Gastrocnemius medialis (tissue), 4 donors: ENCODE results near the gene LCA5. TPM values are rescaled to one million over a fixed set of nuclear protein-coding genes. Genes with fewer than 3 reads are reported as not detected.

Experiments used
- ATAC-seq, 2 donors: fragments of 150-250 bp; one replicate each; pipeline ENCODE4 v1.9.1; 2016
- DNase-seq, 2 donors: peaks; one replicate each; pipeline ENCODE4 v3.0.0-alpha.2; 2019
- H3K27ac ChIP-seq, 4 donors: fragments of 200-600 bp; sonication (generic); 1 replicate in 1 of 4; 2 replicates in 3 of 4; pipeline ENCODE4 v1.5.1; 2016 to 2018; ENCODE audit warnings: mild to moderate bottlenecking in 2 of 4, moderate library complexity in 1 of 4
- H3K27me3 ChIP-seq, 3 donors: fragments of 200-600 bp; sonication (generic) in 2 of 3; 1 replicate in 1 of 3; 2 replicates in 2 of 3; pipeline versions ENCODE4 v1.5.1 to v1.6.0; 2016 to 2019; ENCODE audit warnings: mild to moderate bottlenecking in 1 of 3, moderate library complexity in 1 of 3
- H3K36me3 ChIP-seq, 2 donors: fragments of 200-600 bp; sonication (generic) in 1 of 2; one replicate each; pipeline ENCODE4 v1.5.1; 2017 to 2018
- H3K4me1 ChIP-seq, 2 donors: fragments of 200-600 bp; sonication (generic) in 1 of 2; one replicate each; pipeline ENCODE4 v1.5.1; 2016 to 2017; ENCODE audit warnings: mild to moderate bottlenecking in 2 of 2
- H3K4me3 ChIP-seq, 4 donors: fragments of 200-600 bp; sonication (generic) in 3 of 4; 1 replicate in 1 of 4; 2 replicates in 3 of 4; pipeline ENCODE4 v1.5.1; 2016 to 2019; ENCODE audit warnings: mild to moderate bottlenecking in 2 of 4
- H3K9me3 ChIP-seq, 3 donors: fragments of 200-600 bp; sonication (generic) in 2 of 3; 1 replicate in 1 of 3; 2 replicates in 2 of 3; pipeline ENCODE4 v1.5.1; 2016 to 2019
- POLR2A ChIP-seq, 2 donors: fragments of 450-650 bp; IDR thresholded peaks; one replicate each; pipeline ENCODE4 v1.6.1; 2017; ENCODE audit warnings: antibody characterized with exemption in 2 of 2, mild to moderate bottlenecking in 2 of 2, moderate library complexity in 2 of 2
- in situ Hi-C, 4 donors: fragments of 200-750 bp; cut with MboI; loops; one replicate each; pipeline versions ENCODE4 v1.15.0 to v1.8.0; 2017; ENCODE audit warnings: low sequenced_read_pairs in 4 of 4
- intact Hi-C: fragments of 100-400 bp; cut with DNase I; formaldehyde crosslinking; loops from one replicate; pipeline ENCODE4 v1.15.1; 2023; ENCODE audit warnings: low total_unique reads
- total RNA-seq, 4 donors: library from RNA; depleted of rRNA; stranded (reverse); fragments of >200 nt; gene quantifications; one replicate each; pipeline versions ENCODE4 v1.1.0 to v1.2.3, GENCODE V29; 2016
- TF ChIP-seq, protein P1 (sequence below), 5 experiments: fragments of 450-650 bp in 3 of 5; fragments of 200-600 bp in 2 of 5; sonication (generic) in 2 of 5; IDR thresholded peaks in 4 of 5; conservative IDR thresholded peaks in 1 of 5; 1 replicate in 4 of 5; 2 replicates in 1 of 5; pipeline ENCODE4 v1.5.1; 2016 to 2019; ENCODE audit warnings: antibody characterized with exemption in 5 of 5, mild to moderate bottlenecking in 3 of 5, moderate library complexity in 3 of 5

LCA5 gene
- total RNA-seq, 4 donors from 2014 or later: 0.92 to 3.0 (median 1.2) TPM

DNA sequence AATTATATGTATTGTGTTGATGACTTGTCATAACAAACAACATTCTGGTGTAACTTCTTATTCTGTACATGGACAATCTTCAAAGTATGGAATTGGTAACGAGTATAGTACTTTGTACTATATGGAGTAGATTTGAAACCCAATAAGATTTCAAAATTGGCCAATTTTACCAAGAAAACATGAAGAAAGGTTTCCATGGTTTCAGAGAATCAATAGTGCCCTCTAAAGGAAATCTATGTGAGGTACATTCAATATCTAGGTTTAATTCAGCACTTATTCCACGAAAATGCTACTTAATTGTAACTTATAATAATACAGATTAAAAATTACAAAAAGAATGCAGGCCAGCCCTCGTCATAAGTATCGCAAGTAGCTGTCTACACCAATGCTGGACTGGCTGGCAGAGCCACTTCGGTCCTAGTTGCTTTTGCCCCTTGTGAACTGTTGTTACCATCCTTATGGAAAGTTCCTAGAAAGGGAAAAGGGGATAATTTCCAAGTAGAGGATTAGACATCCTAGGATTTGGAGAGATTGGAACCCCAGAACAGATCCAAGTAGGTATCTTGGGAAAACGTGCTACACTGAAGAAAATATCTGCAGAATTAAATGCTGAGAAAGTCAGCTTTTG lies 70.9 kb downstream of the LCA5 start:
- intact Hi-C loops (no loop called here), in situ Hi-C loops (no loop called here)
- Histone ChIP-seq H3K27me3 (no peaks in the 10 kb centered on the region), H3K9me3 (no peaks in the 10 kb centered on the region), H3K4me1 (no peaks in the 10 kb centered on the region), H3K4me3 (no peak overlapping the region), H3K27ac (no peak overlapping the region), H3K36me3 (no peaks in the 10 kb centered on the region)
- no peak for DNase-seq
- no peak for ATAC-seq
- TF ChIP-seq, protein P1, sequence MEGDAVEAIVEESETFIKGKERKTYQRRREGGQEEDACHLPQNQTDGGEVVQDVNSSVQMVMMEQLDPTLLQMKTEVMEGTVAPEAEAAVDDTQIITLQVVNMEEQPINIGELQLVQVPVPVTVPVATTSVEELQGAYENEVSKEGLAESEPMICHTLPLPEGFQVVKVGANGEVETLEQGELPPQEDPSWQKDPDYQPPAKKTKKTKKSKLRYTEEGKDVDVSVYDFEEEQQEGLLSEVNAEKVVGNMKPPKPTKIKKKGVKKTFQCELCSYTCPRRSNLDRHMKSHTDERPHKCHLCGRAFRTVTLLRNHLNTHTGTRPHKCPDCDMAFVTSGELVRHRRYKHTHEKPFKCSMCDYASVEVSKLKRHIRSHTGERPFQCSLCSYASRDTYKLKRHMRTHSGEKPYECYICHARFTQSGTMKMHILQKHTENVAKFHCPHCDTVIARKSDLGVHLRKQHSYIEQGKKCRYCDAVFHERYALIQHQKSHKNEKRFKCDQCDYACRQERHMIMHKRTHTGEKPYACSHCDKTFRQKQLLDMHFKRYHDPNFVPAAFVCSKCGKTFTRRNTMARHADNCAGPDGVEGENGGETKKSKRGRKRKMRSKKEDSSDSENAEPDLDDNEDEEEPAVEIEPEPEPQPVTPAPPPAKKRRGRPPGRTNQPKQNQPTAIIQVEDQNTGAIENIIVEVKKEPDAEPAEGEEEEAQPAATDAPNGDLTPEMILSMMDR (IDR thresholded peaks at IDR 0.05 in 4 of 5, conservative IDR thresholded peaks at IDR 0.05 in 1 of 5): peak in 1 of 5 experiments; percentile 17
- no peak for TF ChIP-seq POLR2A (IDR thresholded peaks at IDR 0.05)

DNA sequence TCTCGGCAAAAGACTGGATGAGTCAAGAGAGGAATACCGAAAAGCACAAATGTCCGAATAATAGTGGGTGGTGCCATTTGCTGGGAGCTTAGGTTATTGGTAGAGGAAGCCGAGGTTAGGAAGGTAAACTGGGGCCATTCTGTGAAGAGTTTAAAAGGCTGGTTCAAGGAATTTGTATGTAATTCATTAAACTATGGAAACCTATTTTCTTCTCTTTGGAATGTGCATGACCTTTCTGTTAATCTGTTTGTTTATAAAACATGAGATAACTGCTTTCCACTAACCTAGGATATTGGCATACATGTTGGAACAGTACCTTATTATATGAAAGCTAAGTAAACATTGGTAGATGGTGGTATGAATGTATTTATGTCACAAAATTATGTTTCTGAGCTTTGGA lies 71.8 kb downstream of the LCA5 start:
- H3K4me1 ChIP-seq: no peaks in the 10 kb centered on the region
- TF ChIP-seq POLR2A (IDR thresholded peaks at IDR 0.05): no peak
- TF ChIP-seq, protein P1 (IDR thresholded peaks at IDR 0.05 in 4 of 5, conservative IDR thresholded peaks at IDR 0.05 in 1 of 5): no peak
- H3K27me3 ChIP-seq: no peaks in the 10 kb centered on the region
- no peak overlapping the region for H3K27ac ChIP-seq
- no peaks in the 10 kb centered on the region for H3K9me3 ChIP-seq
- no peak for DNase-seq
- intact Hi-C loops (no loop called here), in situ Hi-C loops (no loop called here)
- ATAC-seq: no peak
- no peak overlapping the region for H3K4me3 ChIP-seq
- H3K36me3 ChIP-seq: no peaks in the 10 kb centered on the region

DNA sequence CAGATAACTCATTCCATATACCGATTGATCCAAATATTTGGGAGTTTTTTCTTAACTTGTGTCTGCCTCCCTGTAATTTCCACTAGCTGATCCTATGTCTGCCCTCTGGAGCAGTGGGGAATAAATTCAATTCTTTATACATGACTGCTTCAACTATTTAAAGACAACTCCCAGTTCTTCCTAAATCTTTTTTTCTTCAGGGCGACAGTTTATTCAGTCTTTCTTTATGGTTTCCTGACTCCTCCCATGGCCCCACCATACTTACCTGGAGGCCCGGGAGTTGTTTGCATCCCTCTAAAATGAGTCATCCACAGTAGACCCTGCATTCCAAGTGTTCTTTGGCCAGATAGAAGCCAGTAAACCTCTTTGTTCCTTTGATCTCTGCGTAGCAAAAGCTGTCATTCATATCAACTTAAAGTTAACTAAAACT lies 73.6 kb downstream of the LCA5 start:
- no peaks in the 10 kb centered on the region for H3K27me3 ChIP-seq
- no peak for TF ChIP-seq POLR2A (IDR thresholded peaks at IDR 0.05)
- TF ChIP-seq, protein P1 (IDR thresholded peaks at IDR 0.05 in 4 of 5, conservative IDR thresholded peaks at IDR 0.05 in 1 of 5): no peak
- ATAC-seq: no peak
- H3K36me3 ChIP-seq: no peaks in the 10 kb centered on the region
- H3K9me3 ChIP-seq: no peaks in the 10 kb centered on the region
- H3K4me1 ChIP-seq: no peaks in the 10 kb centered on the region
- in situ Hi-C loops (no loop called here), intact Hi-C loops (no loop called here)
- DNase-seq: no peak
- H3K4me3 ChIP-seq: no peak overlapping the region
- no peak overlapping the region for H3K27ac ChIP-seq

DNA sequence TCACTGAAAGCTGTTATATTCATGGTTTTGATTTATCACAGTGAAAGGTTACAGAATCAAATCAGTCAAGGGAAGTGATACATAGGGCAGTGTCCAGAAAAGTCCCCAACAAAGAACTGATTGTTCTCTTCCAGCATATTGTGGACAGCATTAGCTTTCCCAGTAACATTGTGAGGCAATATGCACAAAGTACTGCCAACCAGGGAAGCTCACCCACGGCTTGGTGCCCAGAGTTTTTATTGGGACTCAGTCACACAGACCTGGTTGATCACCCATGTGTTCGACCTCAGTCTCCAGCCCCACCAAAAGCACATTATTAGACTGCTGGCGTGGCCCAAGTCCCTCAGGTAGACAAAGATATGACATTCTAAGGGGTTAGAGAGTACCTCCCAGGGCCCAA lies 76.0 kb downstream of the LCA5 start:
- Histone ChIP-seq H3K4me3 (no peak overlapping the region), H3K27me3 (no peaks in the 10 kb centered on the region), H3K4me1 (no peaks in the 10 kb centered on the region), H3K27ac (no peak overlapping the region), H3K36me3 (no peaks in the 10 kb centered on the region), H3K9me3 (no peaks in the 10 kb centered on the region)
- in situ Hi-C loops: no loop called here
- intact Hi-C loops: no loop called here
- DNase-seq (no peak), ATAC-seq (peak; percentile 27 to 79)
- TF ChIP-seq, protein P1 (IDR thresholded peaks at IDR 0.05 in 4 of 5, conservative IDR thresholded peaks at IDR 0.05 in 1 of 5): no peak
- TF ChIP-seq POLR2A (IDR thresholded peaks at IDR 0.05): no peak

DNA sequence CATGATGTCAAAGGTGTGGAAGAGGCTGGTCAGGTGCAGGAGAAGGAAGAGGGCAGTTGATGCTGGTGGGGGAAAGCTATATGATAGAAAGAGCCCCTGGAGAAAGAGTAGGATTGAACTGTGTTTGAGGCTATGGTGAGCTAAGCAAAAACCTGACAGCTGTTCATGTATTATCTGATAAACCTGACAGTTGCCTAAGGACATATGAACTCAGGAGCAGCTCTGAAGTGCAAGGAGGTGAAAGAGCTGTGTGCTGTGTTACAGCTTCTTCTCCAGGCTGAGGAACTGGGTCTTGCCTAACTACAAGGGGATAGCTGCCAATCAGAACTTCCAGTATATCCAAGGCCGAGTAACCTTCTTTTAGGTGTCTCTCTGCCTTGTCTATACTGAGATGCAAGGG lies 81.8 kb downstream of the LCA5 start:
- Histone ChIP-seq H3K4me3 (no peak overlapping the region), H3K27ac (no peak overlapping the region), H3K9me3 (no peaks in the 10 kb centered on the region), H3K4me1 (no peaks in the 10 kb centered on the region), H3K36me3 (no peaks in the 10 kb centered on the region), H3K27me3 (no peaks in the 10 kb centered on the region)
- intact Hi-C loops (no loop called here), in situ Hi-C loops (no loop called here)
- TF ChIP-seq, protein P1 (IDR thresholded peaks at IDR 0.05 in 4 of 5, conservative IDR thresholded peaks at IDR 0.05 in 1 of 5): no peak
- TF ChIP-seq POLR2A (IDR thresholded peaks at IDR 0.05): no peak
- no peak for ATAC-seq
- no peak for DNase-seq
